HS-27A (cell line): ENCODE measurements around the gene PLEKHA4.
A peak's percentile ranks its signal among the peaks of the same experiment; 100 is the strongest.
"Not testable (repeated sequence)": the region's sequence is repeated elsewhere in the genome, so short reads cannot be mapped to it uniquely, and the experiment has no call there.

Experiments used
- DNase-seq: peaks from one replicate; pipeline ENCODE4 v3.0.0-alpha.2; 2012; ENCODE audit warnings: low read depth, missing footprints

PLEKHA4 gene

DNA sequence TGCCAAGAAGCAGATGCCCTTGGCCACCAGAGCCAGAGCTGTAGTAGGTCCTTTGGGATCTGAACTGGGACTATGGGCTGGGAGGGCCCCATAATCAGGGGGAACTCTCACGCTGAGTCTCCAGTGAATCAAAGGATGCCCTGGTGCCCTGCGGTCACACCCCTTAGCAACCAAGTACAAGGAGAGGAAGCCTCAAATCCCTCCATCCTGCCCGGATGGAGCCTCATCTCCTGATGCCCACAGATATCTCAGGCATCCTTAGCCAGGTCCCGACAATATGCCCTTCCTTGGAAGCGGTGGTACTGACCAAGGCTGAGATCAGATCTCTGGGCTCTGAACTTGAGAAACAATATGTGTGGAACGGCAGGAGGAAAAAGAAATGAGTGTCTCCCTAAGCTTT, 1.7 kb downstream of the PLEKHA4 start:
- DNase-seq = no peak

DNA sequence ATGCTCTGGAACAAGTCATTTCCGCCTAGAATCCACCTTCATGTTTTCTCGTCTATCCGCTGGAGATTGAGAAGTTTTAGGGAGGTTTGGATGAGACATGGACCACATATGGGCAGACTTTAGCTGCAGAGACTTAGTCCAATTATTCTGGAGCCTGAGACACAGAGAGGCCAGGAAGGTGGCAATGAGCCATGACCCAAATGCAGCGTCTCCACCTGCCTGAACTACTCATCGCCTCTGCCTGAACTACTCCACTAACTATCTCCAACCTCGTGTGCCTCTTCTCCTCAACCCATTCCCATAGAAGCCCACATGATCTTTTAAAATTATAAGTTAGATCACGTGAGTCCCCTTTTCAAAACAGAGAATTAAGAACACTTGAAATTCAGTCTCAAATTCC, 5.6 kb downstream of the PLEKHA4 start:
- DNase-seq = no peak

DNA sequence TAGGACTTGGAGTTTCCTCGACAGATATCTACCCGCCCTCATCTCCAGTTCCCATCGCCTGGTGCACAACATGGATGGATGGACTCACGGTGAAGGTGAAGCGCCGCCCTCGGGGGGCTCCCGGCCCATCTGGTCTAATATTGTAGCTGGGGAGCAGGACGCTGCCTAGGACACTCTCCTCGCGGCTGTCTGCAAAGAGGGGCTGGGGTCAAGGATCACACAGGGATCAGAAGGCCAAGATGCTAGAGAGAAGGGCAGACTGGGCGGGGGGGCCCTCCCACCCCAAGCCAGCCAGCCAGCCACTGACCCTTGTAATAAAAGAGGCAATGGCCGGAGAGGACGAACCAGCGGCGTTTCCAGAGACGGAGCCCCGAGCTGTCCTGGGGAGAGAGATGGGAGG, 7.1 kb downstream of the PLEKHA4 start:
- no peak for DNase-seq

DNA sequence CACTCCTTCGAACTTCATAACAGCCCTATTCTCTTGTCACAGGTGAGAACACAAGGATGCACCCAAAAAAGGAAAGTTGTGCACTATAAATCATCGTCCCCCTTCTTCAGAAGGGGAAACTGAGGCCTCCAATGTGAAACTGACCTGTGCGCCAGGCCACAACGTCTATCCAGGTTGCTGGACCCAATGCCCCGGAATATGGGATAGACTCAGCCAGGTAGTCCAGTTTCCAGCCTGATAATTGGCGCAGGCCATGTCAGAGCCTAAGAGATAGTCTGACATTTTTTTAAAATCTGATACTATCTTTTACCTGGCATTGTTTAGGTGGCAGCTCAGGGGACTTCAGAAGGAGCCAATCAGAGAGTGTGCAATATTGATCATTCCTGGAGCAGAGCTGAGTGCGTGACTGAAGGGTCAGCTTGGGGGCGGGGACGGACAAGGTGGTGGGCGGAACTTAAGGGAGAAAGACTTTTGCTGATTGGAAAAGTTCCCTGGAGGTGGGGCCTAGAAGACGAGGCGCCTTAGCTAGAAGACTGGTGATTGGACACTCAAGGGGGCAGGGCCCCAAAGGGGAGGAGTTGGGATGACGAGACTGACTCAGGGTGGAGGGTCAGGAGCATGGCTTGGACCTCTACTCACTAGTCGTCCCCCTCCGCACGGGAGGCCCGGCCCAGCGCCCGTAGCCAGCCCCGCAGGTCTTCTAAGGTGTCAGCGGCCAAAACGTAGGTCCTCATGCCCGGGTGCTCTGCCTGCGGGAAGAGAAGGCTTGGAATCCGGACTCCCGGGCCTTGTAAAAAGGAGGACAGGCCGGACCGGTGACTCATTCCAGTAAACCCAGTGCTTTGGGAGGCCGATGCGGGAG, 8.5 kb downstream of the PLEKHA4 start:
- DNase-seq = no peak

DNA sequence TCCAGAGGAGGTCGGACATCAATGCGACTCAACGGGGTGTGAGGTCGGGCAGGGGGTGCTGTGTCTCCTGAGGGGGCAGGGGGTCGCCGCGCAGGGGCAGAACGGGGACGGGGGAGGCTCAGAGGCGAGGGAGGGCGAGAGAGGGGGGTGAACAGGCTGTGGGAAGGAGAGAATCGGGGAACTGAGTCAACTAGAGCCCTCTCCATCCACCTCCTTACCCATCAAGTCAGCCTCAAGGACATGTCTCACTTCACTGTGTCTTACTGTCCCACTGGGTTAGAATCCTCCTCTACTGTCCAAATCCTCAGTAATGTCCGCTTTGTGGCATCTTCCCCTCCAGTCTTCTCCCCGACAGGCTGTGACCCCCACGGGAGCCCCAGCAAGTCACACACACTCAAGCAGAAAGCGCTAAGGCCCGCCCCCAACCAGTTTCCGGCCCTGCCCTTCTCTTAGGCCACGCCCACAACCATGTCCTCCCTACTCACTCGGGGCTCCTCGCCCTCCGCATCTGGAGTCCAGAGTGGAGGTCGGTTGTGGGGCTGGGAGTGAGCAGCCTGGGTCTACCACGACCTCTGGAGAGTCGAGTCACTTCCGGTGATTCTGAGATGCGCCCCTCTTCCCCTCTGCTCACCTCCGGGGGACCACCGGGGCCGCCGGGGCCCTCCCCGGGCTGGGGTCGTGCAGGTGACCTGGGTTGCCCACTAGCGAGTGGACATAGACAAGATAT, 9.3 kb downstream of the PLEKHA4 start:
- no peak for DNase-seq

DNA sequence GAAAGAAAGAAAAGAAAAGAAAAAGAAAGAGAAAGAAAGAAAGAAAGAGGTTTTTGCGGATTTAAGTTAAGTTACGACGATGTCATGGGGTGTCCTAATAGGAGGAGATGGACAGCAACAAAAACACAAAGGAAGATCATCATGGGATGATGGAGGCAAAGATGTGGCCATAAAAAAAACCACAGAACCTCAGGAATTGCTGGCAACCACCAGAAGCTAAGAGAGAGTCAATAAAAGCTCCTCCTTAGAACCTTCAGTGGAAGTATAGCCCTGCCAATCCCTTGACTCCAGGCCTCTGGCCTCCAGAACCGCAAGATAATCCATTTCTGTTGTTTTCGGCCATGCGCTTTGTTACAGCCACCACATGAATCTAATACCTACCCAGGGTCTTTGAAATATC, 11.5 kb downstream of the PLEKHA4 start:
- DNase-seq = no peak

DNA sequence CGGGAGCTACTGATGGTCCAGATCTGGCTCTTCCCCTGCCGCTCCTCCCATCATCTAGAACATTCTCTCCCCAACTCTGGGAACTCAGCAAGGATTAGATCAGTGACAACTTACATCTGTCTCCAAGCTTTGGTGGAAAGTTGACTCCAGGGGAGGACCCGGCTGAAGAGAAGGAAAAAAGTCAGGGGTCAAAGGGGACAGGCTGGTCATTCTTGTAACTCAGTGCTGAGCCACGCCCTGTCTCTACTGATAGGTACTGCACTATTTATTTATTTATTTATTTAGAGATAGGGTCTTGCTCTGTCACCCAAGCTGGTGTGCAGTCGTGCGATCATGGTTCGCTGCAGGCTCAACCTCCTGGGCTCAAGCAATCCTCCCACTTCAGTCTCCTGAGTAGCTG, 14.3 kb downstream of the PLEKHA4 start:
- DNase-seq = no peak

DNA sequence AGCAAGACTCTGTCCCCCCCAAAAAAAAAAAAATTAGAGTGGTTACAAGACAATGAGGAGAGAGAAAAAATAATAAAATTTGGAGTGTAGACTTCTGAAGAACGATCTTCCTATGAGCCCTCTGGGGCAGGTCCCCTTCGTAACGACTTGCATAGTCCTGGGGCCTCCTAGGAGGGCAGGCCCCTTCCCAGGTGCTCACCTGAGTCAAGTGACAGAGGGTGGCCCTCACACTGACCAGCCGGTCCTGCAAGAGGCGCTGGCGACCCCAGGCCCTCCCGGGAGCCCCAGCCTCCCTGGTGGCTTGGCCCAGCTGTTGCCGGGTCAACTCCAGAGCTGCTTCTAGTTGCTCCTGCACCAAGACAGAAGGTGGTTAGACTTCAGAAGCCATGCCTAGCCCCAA, 14.9 kb downstream of the PLEKHA4 start:
- no peak for DNase-seq

DNA sequence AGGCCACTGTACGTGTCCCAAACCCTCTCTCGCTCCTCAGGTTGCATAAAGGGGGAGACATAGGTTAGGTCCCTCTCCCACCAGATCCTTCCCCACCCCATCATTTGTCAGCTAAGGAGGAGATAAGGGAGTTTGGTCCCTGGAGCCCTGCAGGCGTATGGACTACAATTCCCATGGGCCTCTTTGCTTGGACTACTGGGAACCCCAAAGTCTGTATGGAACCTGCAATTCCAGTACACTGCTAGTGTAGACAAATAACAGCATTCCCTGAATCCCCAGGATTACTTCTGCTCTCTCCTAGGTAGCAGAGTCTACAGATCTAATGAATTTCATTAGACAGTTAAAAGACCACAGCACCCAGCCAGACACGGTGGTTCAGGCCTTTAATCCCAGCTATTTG, 16.1 kb downstream of the PLEKHA4 start:
- DNase-seq = no peak

DNA sequence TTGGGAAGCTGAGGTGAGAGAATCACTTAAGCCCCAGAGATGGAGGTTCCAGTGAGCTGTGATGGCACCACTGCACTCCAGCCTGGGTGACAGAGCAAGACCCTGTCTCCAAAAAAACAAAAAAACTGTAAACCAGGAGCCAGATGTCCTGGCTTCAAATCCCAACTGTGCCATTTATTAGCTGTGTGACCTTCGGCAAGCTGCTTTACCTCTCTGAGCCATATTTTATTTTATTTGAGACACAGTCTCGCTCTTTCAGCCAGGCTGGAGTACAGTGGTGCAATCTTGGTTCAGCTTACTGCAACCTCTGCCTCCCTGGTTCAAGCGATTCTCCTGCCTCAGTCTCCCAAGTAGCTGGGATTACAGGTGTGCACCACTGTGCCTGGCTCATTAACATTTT, 21.8 kb downstream of the PLEKHA4 start:
- not testable (repeated sequence) for DNase-seq

DNA sequence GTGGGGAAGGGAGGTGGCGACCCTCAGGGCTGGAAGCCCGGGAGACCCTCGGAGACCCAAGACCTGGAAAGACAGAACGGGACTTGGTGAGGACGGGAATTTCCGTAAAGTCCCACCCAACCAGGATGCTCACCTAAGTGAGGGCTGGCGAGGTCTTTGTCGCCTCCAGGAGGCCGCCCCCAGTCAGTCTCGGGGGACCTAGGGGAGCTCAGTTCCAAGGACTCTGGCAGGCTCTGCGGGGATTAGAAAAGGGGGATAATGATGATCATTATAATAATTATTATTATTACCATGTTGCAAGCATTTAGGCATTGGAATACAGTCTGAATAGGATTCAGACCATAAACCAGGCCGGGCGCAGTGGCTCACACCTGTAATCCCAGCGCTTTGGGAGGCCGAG, 23.0 kb downstream of the PLEKHA4 start:
- DNase-seq = no peak

DNA sequence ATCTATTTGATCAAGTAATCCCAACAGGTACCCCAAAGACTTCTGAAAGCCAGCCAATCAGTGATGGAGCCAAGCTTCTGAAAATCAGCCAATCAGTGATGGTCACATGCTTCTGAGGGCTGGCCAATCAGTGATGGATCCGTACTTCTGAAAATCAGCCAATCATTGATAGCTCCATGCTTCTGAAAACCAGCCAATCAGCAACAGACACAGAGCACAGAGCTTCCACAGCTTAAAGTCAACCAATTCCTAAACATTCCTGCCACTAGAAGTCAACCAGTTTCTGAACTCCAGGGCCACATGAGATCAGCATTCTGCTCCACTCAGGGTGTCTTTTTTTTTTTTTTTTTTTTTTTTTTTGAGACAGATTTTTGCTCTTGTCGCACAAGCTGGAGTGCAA, 23.9 kb downstream of the PLEKHA4 start:
- DNase-seq = no peak

DNA sequence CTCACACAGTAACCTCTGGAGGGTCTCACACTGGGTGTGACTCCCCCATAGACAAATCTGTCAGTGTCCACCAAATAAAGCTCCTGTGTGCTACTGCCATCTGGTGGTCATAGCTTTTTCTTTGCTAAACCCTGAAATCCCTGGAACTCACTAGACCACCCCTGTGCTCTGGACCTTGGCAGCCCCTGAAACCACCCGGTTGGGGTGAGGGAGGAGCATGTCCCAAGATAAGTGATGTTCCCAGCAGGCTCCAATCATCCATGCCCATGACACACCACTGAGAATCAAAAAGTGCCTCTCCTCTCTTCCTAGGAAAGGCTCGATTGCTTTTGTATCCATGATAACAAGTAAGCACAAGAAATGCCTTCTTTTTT, 25.6 kb downstream of the PLEKHA4 start:
- peak; percentile 33 for DNase-seq

DNA sequence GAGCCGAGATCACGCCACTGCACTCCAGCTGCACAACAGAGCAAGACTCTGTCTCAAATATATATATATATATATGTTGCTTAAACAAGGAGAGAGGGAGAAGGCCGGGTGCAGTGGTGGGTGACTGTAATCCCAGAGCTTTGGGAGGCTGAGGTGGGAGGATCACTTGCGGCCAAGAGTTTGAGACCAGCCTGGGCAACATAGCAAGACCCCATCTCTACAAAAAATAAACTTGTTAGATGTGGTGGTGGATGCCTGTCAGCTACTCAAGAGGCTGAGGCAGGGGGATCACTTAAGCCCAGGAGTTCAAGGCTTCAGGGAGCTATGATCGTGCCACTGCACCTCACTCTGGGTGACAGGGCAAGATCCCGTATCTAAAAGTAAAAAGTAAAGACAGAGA, 26.8 kb downstream of the PLEKHA4 start:
- no peak for DNase-seq

DNA sequence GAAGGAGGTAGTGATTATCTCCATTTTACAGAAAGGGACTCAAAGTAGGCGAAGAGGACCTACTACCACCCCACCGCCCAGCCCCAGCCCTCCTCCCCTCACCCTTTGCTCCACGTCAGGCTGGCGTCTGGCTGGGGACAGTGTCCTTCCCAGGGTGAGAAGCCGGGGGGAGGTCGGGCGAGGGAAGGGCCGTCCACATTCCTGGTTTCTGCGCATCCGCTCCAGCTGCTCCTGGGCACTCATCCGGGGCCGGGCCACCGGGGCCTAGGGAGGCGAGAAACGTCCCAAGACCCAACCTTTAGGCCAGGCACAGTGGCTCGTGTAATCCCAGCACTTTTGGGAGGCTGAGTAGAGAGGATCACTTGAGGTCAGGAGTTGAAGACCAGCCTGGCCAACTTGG, 27.4 kb downstream of the PLEKHA4 start:
- no peak for DNase-seq

DNA sequence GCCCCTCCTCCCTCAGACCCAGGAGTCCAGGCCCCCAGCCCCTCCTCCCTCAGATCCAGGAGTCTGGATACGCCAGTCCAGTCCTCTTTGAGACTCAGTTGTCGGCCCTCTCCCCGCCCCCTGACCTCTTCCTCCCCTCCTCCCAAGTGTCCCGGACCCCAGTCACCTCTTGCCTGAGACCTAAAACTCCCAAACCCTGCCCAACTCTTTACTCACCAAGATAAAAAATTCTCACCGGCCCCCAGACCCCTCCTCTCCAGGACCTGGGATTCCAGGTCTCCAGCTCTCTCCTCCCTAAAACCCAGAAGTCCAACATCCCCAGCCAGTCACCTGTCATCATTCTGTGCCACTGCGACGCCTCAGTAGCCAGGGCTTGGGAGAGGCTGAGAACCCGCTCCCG, 30.7 kb downstream of the PLEKHA4 start:
- DNase-seq = no peak

DNA sequence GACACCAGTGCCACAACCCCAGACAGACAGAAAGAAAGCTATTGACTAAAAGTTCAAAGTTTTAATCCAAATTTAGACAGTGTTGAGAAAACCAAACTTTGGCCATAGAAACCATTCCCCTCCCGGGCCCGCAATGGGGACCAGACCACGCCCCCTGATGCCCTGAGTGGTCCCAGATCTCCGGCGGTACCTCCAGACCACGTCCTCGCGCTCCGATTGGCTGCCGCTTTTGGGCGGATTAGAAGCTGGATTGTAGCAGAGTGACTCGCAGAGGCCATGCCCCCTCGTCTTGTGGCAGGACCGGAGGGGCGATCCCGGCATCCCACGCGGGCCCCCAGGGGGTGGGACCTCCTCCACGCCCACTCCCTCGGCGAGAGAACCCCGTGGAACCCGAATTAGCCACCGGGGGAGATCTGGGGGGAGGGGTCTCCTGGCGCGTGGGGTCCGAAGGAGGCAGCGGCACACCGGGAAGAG, 31.3 kb downstream of the PLEKHA4 start:
- DNase-seq = peak; percentile 62

DNA sequence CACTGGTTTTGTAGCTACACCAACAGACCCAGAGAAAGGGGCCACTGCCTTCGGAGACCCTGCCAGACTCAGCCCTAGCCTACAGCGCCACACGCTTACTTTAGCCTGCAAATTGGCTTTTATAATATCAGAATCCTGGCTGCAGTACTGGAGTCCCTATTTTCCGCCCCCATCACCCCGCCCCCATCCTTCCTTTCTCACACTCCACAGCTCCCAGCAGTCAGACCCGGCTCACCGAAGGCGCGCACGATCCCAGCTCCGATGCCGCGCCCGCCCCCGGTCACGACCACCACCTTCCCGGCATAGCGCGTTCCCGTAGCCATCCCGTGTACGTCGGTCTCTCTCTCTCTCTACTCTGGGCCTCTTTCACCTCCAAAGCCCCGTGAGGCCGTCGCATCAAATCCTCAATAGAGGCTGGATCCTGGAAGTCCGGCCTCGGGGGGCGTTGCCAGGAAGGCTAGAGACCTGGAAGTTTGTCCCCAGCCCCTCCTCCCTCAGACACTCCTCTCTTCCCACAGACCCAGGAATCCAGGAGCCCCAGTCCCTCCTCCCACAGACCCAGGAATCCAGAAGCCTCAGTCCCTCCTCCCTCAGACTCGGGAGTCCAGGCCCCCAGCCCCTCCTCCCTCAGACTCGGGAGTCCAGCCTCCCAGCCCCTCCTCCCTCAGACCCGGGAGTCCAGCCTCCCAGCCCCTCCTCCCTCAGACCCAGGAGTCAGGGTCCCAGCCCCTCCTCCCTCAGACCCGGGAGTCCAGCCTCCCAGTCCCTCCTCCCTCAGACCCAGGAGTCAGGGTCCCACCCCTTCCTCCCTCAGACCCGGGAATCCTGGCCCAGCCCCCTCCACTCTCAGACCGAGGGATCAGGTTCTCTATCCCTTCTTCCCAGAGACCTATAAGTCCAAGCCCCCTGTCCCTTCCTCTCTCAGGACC, 32.1 kb downstream of the PLEKHA4 start, which contains the start of gene HSD17B14:
Gene HSD17B14 (minus strand): TSS at position 403 of the 929 bp plus-strand sequence. CDS start 80 bp downstream, at position 323.
- peak; percentile 39 for DNase-seq

DNA sequence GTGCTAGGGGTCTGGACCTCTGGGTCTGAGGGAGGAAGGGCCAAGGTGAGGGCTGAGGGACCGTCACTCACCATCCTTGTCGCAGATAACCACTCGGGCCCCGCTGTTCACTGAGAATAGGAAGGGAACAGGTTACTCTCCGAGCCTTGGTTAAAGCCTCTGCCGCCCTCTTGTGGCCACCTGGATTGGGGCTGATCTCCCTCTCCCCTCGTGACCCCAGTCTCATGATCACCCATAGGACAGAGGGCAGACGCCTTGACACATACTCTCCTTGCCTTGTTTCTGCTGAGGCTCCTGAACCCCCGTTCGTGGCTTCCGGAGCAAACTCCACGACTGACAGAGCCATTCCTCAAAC, 32.7 kb downstream of the PLEKHA4 start:
- peak; percentile 72 for DNase-seq

DNA sequence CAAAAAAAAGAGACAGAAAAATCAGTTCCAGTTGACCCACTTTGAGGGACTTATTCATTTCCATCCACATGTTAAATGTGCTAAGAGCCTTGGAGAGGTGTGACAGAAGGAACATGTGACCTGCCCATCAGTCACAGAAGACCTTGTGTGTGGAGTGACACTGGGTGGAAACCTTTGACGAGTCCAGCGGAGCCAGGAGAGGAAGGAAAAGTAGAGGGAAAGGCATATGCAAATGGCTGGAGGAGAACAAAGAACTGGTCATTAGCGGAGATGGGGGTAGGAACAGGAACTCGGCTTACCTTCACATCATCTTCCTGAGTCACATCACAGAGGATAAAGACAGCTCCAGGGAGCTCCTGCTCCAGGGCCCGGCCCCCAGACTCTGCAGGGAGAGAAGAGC, 34.4 kb downstream of the PLEKHA4 start:
- DNase-seq = no peak

DNA sequence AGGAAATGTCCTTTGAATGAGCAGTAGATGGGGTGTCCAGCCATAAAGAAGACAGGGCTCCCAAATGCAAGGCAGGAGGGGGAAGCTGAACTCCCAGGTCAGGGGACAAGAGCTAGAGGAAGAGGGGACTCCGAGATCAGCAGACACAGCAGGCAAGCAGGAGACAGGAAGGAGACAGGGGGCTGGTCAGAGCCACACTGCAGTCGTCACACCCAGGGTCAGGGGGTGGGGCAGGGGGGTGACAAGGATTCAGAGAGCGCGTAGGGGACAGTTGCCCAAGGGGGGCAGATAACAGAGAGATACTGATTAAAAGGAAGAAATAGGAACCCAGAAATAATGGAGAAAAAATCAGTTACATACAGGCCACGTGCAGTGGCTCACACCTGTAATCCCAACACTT, 35.4 kb downstream of the PLEKHA4 start:
- DNase-seq = no peak

DNA sequence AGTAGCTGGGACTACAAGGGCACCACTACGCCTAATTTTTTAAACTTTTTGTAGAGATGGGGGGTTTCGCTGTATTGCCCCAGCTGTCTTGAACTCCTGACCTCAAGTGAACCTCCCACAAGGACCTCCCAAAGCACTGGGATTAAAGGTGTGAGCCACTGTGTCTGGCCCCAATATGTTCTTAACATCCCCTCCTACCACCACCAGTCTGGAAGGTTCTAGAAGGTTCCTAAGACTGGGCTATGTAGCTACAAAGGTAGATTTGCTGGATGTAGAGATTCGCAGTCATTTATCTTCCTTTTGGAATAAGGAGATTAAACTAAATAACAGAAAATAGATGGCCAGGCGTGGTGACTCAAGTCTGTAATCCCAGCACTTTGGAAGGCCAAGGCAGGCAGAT, 37.5 kb downstream of the PLEKHA4 start:
- DNase-seq = no peak
